Hippocampal formation (tissue), 2 donors: ENCODE results near the gene CBX1.
"Not testable (repeated sequence)": the region's sequence is repeated elsewhere in the genome, so short reads cannot be mapped to it uniquely, and the experiment has no call there.

Experiments used
- DNase-seq, 2 donors: peaks; one replicate each; lab custom pipeline; 2025; lab: John Stamatoyannopoulos, UW

Gene CBX1

DNA sequence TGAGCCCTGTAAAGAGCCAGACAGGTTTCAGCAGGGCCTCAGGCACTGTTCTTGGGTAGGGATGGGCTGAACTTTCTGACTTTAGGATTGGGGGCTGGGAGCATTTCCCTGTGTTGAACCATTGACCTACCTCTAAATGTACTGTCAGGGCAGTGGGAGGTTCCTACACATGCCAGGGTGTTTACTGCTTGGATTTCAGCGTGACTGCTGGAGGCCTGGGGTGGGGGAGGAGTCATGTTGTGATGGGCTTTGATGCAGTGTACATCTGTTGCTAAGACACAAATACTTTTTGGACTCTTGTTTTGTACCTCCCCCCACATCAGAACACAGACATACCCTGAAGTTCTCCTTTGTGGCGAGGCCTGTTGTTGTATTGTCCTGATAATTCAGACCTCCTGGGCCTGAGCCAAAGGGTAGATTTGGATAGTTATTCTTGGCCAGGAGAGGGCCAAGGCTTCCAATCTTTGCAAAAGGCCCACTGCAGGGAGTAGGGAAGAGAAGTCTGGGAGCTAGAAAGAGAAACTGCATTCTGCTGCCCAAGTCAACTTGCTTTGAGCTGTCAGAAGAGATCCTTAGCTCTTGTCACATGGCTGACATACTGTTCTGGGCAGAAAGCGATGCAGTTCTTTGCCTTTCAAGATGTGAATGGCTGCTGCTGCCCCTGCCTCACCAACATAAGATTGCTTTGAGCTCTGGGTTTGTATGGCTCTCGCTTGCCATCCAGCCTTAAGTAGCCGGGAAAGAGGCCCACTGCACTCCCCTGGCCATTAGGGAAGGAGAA is 49.4 kb downstream of the CBX1 start:
- DNase-seq = peak in 1 of 2 donors; percentile 13

DNA sequence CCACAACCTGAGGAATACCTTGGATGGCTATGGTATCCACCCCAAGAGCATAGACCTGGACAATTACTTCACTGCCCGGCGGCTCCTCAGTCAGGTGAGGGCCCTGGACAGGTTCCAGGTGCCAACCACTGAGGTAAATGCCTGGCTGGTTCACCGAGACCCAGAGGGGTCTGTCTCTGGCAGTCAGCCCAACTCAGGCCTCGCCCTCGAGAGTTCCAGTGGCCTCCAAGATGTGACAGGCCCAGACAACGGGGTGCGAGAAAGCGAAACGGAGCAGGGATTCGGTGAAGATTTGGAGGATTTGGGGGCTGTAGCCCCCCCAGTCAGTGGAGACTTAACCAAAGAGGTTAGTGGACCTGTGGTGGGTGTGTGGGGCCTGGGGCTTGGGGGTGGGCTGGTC is 50.0 kb downstream of the CBX1 start:
- DNase-seq = no peak

DNA sequence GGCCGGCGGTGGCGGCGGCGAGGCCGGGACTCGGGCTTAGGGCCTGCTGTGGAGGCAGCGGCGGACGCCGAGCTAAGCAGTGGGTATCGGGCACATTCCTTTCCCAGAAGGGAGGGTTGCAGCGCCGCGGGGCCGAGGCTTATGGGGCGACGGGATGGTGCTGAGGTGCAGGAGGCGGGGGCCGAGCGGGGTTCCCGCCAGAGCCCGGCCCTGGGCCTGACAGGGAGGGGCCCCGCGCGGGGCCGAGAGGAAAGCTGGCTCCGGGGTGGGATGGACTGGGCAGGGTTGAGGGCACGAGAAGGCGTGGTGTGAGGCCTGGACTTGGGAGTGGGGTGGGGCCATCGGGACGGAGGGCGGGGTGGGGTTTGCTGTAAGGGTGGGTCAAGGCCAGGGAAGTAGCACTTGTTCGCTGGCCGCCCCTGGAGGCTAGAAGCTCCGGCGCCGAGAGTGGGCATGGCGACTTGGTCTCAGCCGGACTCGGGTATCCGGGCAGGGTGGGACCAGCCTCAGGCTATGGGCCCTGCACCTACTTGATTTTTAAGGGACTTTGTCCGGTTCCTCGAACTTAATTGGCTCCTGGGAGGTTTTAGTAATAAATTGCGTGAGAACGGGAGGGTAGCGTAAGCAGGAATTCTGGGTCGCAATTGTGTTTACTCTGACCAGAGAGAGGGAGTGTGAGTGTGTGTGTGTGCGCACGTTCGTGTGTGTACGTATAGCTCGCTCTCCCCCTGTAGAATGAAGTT is 52.7 kb downstream of the CBX1 start:
- DNase-seq = peak; percentile 58 to 82

DNA sequence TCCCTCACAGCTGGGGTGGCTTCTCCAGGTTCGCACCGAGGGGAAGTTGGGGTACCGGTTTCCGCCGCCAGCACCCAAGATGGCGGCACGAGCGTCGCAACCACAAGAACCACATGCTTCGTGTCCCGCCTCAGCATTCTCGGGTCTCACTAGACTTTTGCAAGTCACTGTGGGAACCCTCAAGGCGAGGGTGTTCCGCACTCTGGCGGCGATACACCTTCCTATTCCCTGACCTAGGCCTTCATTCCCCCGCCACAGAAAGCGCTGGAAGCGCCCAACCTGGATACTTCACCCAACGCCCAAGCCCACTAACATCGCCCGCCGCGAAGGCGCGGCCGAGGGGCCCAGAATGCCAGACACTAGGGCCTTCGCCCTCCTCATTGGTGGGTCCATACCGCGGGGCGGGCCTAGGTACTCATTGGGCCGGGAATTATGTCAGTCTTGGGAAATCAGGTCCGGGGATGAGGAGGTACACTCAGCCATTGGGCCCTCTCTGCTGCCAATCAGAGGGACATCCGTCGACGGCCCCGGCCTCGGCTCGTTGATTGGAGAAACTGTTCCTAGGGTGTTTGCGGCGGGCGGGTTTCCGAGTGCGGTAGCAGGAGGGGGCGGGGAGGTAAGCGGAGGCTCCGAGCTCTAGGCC is 53.4 kb downstream of the CBX1 start, which contains the start of gene NFE2L1:
Gene NFE2L1, plus strand, starts transcription at position 619 of the 643 bp plus-strand sequence. CDS start 2,760 bp downstream, outside the sequence.
- peak; percentile 100 for DNase-seq

DNA sequence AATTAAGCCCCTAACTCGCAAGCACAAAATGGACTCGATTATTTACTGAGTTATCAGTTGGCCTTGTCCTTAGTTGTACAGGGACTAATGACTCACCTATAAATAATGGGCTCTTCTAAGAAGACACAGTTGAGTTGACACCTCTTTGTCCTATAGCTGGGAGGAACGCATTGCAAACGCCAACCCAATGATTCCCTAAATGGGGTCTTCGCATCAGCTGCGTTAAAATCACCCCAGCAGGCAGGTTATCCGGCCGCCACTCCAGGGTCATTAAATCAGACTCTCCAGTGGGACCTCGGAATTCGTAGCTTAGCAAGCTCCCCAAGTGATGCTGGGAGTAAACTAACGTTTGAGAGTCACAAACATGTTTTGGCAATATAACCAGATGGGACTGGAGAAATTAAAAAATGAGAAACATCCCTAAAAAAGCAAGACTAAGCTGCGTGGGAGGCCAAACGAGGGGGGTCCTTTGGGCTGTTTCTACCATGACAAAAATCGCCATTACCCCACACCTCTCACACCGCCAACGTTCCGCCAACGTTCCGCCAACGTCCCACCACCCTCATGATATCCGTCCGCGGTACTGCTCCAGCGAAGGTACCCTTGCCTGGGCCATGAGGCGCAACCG is 54.1 kb downstream of the CBX1 start:
- DNase-seq = no peak

DNA sequence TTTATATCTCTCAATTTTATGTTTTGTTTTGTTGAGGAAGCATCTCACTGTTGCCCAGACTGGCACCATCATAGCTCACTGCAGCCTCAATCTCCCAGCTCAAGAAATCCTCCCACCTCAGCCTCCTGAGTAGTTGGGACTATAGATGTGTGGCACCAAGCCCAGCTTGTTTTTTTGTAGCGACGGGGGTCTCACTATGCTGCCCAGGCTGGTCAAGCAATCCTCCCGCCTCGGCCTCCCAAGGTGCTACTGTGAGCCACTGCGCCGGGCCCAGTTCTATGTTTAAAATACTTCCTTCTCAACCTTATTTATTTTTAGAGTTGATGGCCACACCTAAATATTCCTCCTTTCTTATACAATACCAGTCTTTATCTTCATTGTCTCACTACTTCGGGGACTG is 55.0 kb downstream of the CBX1 start:
- no peak for DNase-seq

DNA sequence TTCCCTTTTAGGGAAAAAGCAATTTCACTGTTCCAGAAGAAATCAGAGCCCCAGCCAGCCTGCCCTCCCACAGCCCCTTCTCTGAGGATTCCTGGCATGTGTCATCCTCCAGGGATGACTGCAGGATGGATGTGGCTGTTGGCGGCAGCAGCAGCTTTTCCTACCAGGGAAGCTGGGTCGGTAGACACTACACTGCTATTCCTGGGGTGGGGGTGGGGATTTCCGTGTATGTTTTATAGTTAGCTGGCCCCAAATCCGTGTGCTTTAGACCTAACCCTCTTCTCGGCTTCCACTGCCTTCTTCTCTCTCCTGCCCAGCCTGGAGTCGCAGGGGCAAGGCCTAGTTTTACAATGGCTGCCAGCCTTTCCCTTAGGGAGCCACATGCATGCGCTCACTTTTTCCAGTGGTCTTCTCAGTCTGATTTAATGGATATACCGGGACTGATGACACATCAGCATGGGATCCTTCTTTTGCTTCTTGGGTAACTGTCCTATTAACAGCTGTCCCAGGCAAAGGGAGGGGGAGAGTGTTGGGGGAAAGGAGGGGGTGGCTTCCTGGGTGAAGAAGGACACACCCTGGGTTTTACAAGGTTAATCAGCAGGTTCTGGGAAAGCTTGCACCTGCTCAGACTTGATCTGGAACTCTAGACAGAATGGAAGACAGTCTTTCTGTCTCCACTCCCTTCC is 55.8 kb downstream of the CBX1 start:
- no peak for DNase-seq

DNA sequence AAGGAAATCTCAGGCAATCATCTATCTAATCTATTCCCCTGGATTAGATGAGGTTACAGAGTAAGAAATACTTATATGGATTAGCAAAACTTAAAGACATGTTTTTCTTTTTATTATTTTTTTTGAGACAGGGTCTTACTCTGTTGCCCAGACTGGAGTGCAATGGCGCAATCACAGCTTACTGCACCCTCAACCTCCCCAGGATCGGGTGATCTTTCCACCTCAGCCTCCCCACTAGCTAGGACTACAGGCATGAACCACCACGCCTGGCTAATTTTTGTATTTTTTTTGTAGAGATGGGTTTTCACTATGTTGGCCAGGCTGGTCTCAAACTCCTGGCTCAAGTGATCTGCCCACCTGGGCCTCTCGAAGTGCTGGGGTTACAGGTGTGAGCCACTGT is 56.4 kb downstream of the CBX1 start:
- DNase-seq = no peak

DNA sequence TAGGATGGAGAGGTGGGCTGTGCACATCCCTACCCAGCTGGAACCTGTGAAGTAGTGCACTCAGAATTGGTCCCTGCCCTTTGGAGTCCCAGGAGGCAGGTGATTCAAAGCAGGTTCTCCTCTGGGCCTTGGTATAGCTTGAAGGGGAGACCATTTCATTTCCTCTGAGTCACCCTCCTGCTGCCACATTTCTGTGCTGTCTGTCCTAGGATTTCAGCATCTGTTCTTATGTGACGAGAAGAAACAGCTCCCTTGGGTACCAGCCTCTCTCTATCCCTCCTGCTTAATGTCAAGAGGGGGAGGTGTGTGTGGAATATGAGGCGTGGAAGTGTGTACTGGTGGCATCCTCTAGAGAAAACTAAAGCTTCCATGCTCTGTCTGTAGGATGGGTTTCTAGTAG is 58.1 kb downstream of the CBX1 start:
- DNase-seq = no peak

DNA sequence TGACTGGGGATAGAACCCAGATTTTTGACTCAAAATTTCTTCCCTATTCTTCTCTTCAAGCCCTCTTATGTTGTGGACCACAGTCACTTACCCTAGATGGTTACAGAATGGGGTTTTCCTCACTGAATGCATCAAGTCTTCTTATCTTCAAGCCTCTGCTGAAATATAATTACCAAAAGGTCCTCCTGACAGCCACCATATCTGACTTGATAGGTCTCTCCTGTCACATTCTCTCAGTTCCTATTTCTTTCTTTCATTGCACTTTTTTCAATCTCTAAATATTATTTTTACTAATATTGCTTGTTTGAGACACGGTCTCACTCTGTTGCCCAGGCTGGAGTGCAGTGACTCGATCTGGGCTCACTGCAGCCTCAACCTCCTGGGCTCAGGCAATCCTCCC is 62.6 kb downstream of the CBX1 start:
- no peak for DNase-seq

DNA sequence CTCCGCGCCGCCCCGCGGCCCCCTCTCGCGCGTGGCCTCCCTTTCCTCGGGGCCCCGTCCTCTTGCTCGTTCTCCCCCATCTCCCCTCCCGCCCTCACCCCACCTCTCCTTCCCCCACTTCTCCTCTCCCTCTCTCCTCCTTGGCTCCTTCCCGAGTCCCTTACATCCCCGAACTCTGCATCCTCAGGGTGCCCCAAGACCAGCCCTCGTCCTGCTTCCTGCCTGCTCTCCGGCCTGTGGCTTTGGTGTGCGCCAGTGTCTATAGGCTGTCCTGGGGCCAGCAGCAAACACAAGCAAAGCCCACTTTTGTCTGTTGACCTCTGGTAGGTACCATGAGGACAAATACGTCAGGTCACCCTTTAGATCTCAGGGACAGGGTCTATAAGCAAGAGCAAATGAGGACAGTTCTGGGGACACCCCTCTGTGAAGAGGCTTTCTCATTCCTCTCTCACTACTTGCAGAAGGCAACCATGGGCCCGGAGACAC is 63.4 kb downstream of the CBX1 start:
- DNase-seq = no peak

DNA sequence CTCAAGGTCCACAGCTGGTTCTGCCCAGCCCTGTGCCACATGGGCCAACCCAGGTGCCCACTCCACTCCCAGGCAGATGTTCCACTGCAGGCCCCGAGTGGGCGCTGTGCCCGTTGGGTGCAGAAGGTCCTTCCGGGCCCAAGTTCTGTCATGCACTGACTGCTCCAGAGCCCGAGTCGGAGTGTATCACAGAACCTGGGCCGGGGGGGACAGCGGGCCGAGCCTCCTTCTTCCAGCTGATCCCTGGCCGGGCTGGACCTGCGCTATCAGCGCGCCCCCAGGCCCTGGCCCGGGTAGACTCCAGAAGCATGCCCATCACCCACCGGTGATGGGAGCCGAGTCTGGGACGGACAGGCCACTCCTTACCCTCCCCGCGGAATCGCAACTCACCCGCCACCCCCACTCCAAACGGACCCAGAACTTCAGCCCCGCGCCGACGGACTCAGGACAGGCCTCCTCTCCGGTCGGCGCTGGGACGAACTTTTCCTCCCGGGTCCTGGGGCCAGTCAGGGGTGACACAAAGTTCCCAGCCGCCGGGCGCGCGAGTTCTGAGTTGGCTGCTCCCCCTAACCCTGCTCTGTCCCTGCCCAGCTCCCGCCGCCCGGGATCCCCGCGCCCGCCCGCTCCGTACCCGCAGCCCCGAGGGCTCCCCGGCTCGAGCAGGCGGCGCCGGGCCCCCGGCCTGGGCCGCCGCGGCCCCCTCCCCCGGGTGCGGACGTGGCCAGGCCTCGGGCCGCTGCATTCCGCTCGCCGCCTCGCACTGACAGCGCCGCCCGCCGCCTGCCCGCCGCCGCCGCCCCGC is 64.0 kb downstream of the CBX1 start, which contains the start of gene COPZ2:
Gene COPZ2, minus strand, starts transcription at position 762 of the 802 bp plus-strand sequence. Its CDS starts 20 bp downstream, at position 742.
- no peak for DNase-seq

DNA sequence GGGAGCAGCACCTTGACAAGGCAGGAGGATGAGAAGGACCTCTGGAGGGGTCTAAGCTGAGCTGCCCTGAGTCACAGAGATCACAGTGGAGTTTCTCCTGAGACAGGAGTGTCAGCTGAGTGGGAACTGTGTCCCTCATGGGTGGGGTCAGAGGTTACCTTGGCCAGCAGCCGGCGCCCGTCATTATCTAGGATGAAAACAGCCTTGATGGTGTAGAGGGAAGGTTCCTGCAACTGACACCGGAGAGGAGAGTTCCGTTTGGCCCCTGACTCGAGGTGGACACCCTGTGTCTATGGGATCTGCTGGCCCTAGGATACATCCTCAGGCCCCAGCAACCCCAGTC is 64.6 kb downstream of the CBX1 start:
- no peak for DNase-seq

DNA sequence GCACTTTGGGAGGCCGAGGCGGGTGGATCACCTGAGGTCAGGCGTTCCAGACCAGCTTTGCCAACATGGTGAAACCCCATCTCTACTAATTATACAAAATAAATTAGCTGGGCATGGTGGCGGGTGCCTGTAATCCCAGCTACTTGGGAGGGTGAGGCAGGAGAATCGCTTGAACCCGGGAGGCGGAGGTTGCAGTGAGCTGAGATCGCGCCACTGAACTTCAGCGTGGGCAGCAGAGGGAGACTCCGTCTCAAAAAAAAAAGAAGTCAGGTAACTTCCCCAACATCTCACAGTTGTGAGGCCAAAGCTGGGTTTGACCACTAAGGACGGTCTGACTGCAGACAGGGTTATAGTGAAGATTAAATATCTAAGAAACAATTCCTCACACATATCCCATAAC is 66.5 kb downstream of the CBX1 start:
- not testable (repeated sequence) for DNase-seq

DNA sequence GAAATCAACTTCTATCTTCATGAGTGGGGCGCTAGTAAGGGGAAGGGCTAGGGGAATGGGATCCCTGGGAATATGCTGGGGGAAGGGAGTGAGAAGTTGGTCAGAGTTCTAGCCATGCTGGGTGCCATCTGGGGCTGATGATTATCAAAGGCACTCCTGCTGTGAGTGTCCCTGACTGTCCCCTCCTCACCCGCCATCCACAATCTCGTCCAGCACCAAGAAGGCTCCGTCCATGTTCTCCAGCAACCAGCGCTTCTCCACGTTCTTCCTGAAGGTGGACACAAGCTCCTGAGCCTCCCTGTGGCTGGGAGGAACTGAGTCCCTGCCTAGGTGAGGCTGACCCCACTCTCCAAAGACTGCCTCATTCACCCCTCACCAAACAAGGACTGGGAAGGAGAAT is 69.3 kb downstream of the CBX1 start:
- no peak for DNase-seq

DNA sequence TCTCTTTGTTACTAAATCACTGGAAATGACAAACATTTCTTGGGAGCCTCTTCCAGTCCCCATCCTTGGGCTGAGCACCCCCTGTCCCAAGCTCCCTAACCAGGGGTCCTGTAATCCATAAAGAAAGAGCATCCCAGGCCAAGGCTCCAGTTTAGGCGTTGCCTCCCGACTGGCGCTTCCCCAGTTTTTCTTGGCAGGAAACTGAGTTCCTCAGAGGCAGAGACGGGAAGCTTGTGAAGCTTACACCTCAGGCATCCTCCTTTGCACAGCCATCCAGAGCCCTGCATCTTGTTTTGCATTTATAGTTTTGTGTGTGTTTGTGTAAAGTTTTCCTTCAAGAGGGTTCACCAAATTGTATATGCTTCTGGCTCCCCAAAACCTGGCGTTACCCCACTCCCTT is 70.7 kb downstream of the CBX1 start:
- no peak for DNase-seq

DNA sequence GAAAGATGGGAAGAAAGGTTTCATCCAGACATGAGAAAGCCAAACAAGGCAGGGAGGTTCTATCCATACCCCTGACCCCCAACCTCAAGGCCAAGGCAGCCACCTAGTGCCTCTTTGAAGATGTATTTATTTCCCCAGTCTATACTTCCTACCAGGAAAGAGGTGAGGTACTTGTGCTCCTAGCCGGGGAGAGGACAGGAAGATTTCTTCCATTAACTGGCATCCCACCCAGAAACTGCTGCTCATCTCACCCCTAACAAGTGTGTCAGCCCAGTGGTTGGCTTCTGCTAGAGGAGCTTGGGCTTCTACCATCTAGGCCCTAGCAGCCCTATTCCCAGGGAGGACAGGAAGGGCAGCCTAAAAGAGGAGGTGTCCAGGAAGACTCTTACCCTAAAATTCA is 72.5 kb downstream of the CBX1 start:
- no peak for DNase-seq

DNA sequence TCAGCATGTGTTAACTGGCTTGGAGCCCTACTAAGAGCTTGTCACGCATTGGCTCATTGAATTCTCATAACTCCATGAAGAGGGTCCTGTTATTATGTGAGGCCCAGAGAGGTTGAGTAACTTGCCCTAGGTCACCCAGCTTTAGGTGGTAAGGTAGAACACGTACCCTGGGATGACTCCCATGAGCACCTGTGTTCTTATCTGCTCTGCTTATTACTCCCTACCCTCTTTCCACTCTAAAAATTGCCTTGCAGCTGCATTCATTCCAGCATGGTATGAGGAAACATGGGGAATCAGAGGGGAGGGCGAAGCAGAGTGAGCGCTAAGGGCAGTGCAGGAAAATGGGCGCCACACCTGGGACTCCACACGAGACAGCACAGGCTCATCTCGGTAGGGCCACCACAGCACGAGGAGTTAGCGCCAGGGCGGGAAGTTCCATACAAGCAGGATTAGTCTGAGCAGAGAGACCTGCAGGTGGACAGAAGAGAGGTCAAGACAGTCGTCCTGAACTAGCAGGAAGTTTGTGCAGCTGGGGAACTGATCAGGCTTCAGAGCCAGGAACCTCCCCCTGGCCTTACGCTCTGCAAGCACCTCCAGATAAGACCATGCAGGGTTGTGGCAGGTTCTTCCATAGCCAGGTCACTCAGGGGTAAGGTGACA is 73.8 kb downstream of the CBX1 start:
- no peak for DNase-seq

DNA sequence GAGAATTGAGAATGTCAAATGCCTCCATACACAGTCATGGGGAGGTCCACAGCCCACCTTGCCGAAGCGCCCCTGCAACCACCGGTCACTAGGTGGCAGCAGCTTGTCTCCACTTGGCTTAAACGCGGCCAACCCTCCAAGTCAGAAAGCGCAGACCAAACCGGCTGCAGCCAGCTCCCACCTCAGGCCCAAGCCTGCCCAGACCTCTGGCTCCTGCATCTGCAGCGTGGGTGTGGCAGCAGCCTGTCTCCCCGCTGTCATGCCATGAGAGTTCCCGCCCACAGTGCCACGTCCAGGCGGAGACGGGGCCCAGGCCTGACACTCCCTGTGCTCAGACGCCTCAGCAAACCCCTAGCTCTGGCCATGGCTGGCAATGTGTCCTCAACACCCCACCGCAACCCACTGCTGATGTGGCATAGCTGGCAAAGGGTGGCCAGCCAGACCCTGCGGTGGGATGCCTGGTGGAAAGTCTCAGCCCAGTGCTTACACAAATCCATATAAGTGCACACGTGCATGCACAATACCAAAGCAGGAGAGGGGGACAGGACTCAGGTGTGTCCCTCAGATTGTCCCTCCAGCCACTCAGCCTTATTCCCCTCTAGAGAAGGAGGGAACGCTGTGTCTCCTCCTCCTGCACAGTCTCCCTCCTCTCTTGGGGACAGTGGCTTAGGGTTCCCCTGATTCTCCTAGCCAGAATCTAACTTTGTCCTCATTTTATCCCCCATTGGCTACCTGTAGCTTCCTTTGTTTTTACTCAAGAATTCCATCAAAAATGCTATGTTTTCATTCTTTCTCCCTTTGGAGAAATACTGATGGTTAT is 74.6 kb downstream of the CBX1 start:
- DNase-seq = peak; percentile 63 to 82
